ENCODE results near the gene SCUBE2. TPM values are rescaled to one million over a fixed set of nuclear protein-coding genes. Genes with fewer than 3 reads are reported as not detected.
"Not testable (repeated sequence)": the region's sequence is repeated elsewhere in the genome, so short reads cannot be mapped to it uniquely, and the experiment has no call there.

SCUBE2 gene
- polyA plus RNA-seq, 2 donors: 0.84 to 4.6 TPM

- Histone ChIP-seq H3K4me1 (ENCODE audit: control insufficient read depth in 2 of 2, insufficient read depth in 2 of 2, low read length in 1 of 2) (no peaks in the 10 kb centered on the region), H3K4me3 (ENCODE audit: low read depth in 1 of 2, low read length in 2 of 2) (no peak overlapping the region), H3K27ac (ENCODE audit: low read depth in 2 of 2, low read length in 1 of 2) (no peak overlapping the region), H3K9me3 (ENCODE audit: control insufficient read depth in 2 of 2, insufficient read depth in 1 of 2, low read depth in 1 of 2, low read length in 1 of 2) (no peaks in the 10 kb centered on the region), H3K27me3 (ENCODE audit: control insufficient read depth in 1 of 2, insufficient read depth in 2 of 2, low read length in 2 of 2) (no peaks in the 10 kb centered on the region), H3K36me3 (ENCODE audit: control insufficient read depth in 2 of 2, insufficient read depth in 2 of 2, low read length in 1 of 2) (no peaks in the 10 kb centered on the region)
- 78 to 83% methylated on average over 3 of the region's 3 CpGs for WGBS, 2 donors
These were observed 18.7 kb upstream of the SCUBE2 start for GRCh38 chr11:9109858-9110731.

GRCh38 chr11:9104580-9104979 lies 13.2 kb upstream of the SCUBE2 start:
- Histone ChIP-seq H3K4me1 (ENCODE audit: control insufficient read depth in 2 of 2, insufficient read depth in 2 of 2, low read length in 1 of 2) (peaks cover 0 to 2% of the 10 kb centered on the region in 2 donors), H3K36me3 (ENCODE audit: control insufficient read depth in 2 of 2, insufficient read depth in 2 of 2, low read length in 1 of 2) (no peaks in the 10 kb centered on the region), H3K4me3 (ENCODE audit: low read depth in 1 of 2, low read length in 2 of 2) (no peak overlapping the region), H3K27me3 (ENCODE audit: control insufficient read depth in 1 of 2, insufficient read depth in 2 of 2, low read length in 2 of 2) (no peaks in the 10 kb centered on the region), H3K27ac (ENCODE audit: low read depth in 2 of 2, low read length in 1 of 2) (no peak overlapping the region), H3K9me3 (ENCODE audit: control insufficient read depth in 2 of 2, insufficient read depth in 1 of 2, low read depth in 1 of 2, low read length in 1 of 2) (no peaks in the 10 kb centered on the region)
- WGBS, 2 donors: 92 to 94% methylated on average over 7 of the region's 7 CpGs

- no peak overlapping the region for H3K4me3 ChIP-seq (ENCODE audit: low read depth in 1 of 2, low read length in 2 of 2)
- no peaks in the 10 kb centered on the region for H3K9me3 ChIP-seq (ENCODE audit: control insufficient read depth in 2 of 2, insufficient read depth in 1 of 2, low read depth in 1 of 2, low read length in 1 of 2)
- 80 to 92% methylated on average over 7 of the region's 7 CpGs for WGBS, 2 donors
- no peaks in the 10 kb centered on the region for H3K27me3 ChIP-seq (ENCODE audit: control insufficient read depth in 1 of 2, insufficient read depth in 2 of 2, low read length in 2 of 2)
- no peaks in the 10 kb centered on the region for H3K36me3 ChIP-seq (ENCODE audit: control insufficient read depth in 2 of 2, insufficient read depth in 2 of 2, low read length in 1 of 2)
- H3K27ac ChIP-seq (ENCODE audit: low read depth in 2 of 2, low read length in 1 of 2): no peak overlapping the region
- H3K4me1 ChIP-seq (ENCODE audit: control insufficient read depth in 2 of 2, insufficient read depth in 2 of 2, low read length in 1 of 2): peaks cover 0 to 2% of the 10 kb centered on the region in 2 donors
These were observed 12.3 kb upstream of the SCUBE2 start for GRCh38 chr11:9103542-9104276.

- Histone ChIP-seq H3K4me1 (ENCODE audit: control insufficient read depth in 2 of 2, insufficient read depth in 2 of 2, low read length in 1 of 2) (peaks cover 0 to 2% of the 10 kb centered on the region in 2 donors), H3K4me3 (ENCODE audit: low read depth in 1 of 2, low read length in 2 of 2) (no peak overlapping the region), H3K36me3 (ENCODE audit: control insufficient read depth in 2 of 2, insufficient read depth in 2 of 2, low read length in 1 of 2) (no peaks in the 10 kb centered on the region), H3K9me3 (ENCODE audit: control insufficient read depth in 2 of 2, insufficient read depth in 1 of 2, low read depth in 1 of 2, low read length in 1 of 2) (no peaks in the 10 kb centered on the region), H3K27ac (ENCODE audit: low read depth in 2 of 2, low read length in 1 of 2) (no peak overlapping the region), H3K27me3 (ENCODE audit: control insufficient read depth in 1 of 2, insufficient read depth in 2 of 2, low read length in 2 of 2) (no peaks in the 10 kb centered on the region)
- WGBS, 2 donors: 88 to 96% methylated on average over 4 of the region's 4 CpGs
These were observed 8.2 kb upstream of the SCUBE2 start for GRCh38 chr11:9099617-9100016.

GRCh38 chr11:9098455-9098854 lies 7.1 kb upstream of the SCUBE2 start:
- WGBS, 2 donors: 71 to 93% methylated on average over 2 of the region's 2 CpGs
- H3K27ac ChIP-seq (ENCODE audit: low read depth in 2 of 2, low read length in 1 of 2); H3K27me3 ChIP-seq (ENCODE audit: control insufficient read depth in 1 of 2, insufficient read depth in 2 of 2, low read length in 2 of 2); H3K4me3 ChIP-seq (ENCODE audit: low read depth in 1 of 2, low read length in 2 of 2); H3K9me3 ChIP-seq (ENCODE audit: control insufficient read depth in 2 of 2, insufficient read depth in 1 of 2, low read depth in 1 of 2, low read length in 1 of 2); H3K4me1 ChIP-seq (ENCODE audit: control insufficient read depth in 2 of 2, insufficient read depth in 2 of 2, low read length in 1 of 2); H3K36me3 ChIP-seq (ENCODE audit: control insufficient read depth in 2 of 2, insufficient read depth in 2 of 2, low read length in 1 of 2): not testable (repeated sequence)

- not testable (repeated sequence) for H3K4me1 ChIP-seq (ENCODE audit: control insufficient read depth in 2 of 2, insufficient read depth in 2 of 2, low read length in 1 of 2); H3K36me3 ChIP-seq (ENCODE audit: control insufficient read depth in 2 of 2, insufficient read depth in 2 of 2, low read length in 1 of 2); H3K27me3 ChIP-seq (ENCODE audit: control insufficient read depth in 1 of 2, insufficient read depth in 2 of 2, low read length in 2 of 2); H3K9me3 ChIP-seq (ENCODE audit: control insufficient read depth in 2 of 2, insufficient read depth in 1 of 2, low read depth in 1 of 2, low read length in 1 of 2); H3K4me3 ChIP-seq (ENCODE audit: low read depth in 1 of 2, low read length in 2 of 2)
- WGBS, 2 donors: 82 to 86% methylated on average over 23 of the region's 23 CpGs
- peak overlapping the region in 1 of 2 donors; percentile 69 for H3K27ac ChIP-seq (ENCODE audit: low read depth in 2 of 2, low read length in 1 of 2)
These were observed 6.0 kb upstream of the SCUBE2 start for GRCh38 chr11:9097186-9097943.

- Histone ChIP-seq H3K4me3 (ENCODE audit: low read depth in 1 of 2, low read length in 2 of 2) (no peak overlapping the region), H3K4me1 (ENCODE audit: control insufficient read depth in 2 of 2, insufficient read depth in 2 of 2, low read length in 1 of 2) (peaks cover 0 to 4% of the 10 kb centered on the region in 2 donors), H3K27ac (ENCODE audit: low read depth in 2 of 2, low read length in 1 of 2) (no peak overlapping the region), H3K9me3 (ENCODE audit: control insufficient read depth in 2 of 2, insufficient read depth in 1 of 2, low read depth in 1 of 2, low read length in 1 of 2) (no peaks in the 10 kb centered on the region), H3K27me3 (ENCODE audit: control insufficient read depth in 1 of 2, insufficient read depth in 2 of 2, low read length in 2 of 2) (no peaks in the 10 kb centered on the region), H3K36me3 (ENCODE audit: control insufficient read depth in 2 of 2, insufficient read depth in 2 of 2, low read length in 1 of 2) (no peaks in the 10 kb centered on the region)
- WGBS, 2 donors: 94 to 95% methylated on average over 5 of the region's 5 CpGs
These were observed 5.0 kb upstream of the SCUBE2 start for GRCh38 chr11:9096427-9096826.

GRCh38 chr11:9095421-9095820 lies 4.0 kb upstream of the SCUBE2 start:
- H3K4me3 ChIP-seq (ENCODE audit: low read depth in 1 of 2, low read length in 2 of 2): no peak overlapping the region
- H3K27me3 ChIP-seq (ENCODE audit: control insufficient read depth in 1 of 2, insufficient read depth in 2 of 2, low read length in 2 of 2): no peaks in the 10 kb centered on the region
- 88 to 90% methylated on average over 12 of the region's 12 CpGs for WGBS, 2 donors
- H3K36me3 ChIP-seq (ENCODE audit: control insufficient read depth in 2 of 2, insufficient read depth in 2 of 2, low read length in 1 of 2): no peaks in the 10 kb centered on the region
- no peak overlapping the region for H3K27ac ChIP-seq (ENCODE audit: low read depth in 2 of 2, low read length in 1 of 2)
- no peaks in the 10 kb centered on the region for H3K9me3 ChIP-seq (ENCODE audit: control insufficient read depth in 2 of 2, insufficient read depth in 1 of 2, low read depth in 1 of 2, low read length in 1 of 2)
- peaks cover 0 to 6% of the 10 kb centered on the region in 2 donors for H3K4me1 ChIP-seq (ENCODE audit: control insufficient read depth in 2 of 2, insufficient read depth in 2 of 2, low read length in 1 of 2)

GRCh38 chr11:9094420-9094819 lies 3.0 kb upstream of the SCUBE2 start:
- WGBS, 2 donors: 95 to 96% methylated on average over 8 of the region's 8 CpGs
- no peaks in the 10 kb centered on the region for H3K36me3 ChIP-seq (ENCODE audit: control insufficient read depth in 2 of 2, insufficient read depth in 2 of 2, low read length in 1 of 2)
- H3K9me3 ChIP-seq (ENCODE audit: control insufficient read depth in 2 of 2, insufficient read depth in 1 of 2, low read depth in 1 of 2, low read length in 1 of 2): no peaks in the 10 kb centered on the region
- H3K27me3 ChIP-seq (ENCODE audit: control insufficient read depth in 1 of 2, insufficient read depth in 2 of 2, low read length in 2 of 2): no peaks in the 10 kb centered on the region
- peaks cover 0 to 6% of the 10 kb centered on the region in 2 donors for H3K4me1 ChIP-seq (ENCODE audit: control insufficient read depth in 2 of 2, insufficient read depth in 2 of 2, low read length in 1 of 2)
- no peak overlapping the region for H3K27ac ChIP-seq (ENCODE audit: low read depth in 2 of 2, low read length in 1 of 2)
- no peak overlapping the region for H3K4me3 ChIP-seq (ENCODE audit: low read depth in 1 of 2, low read length in 2 of 2)
